Omental fat pad (tissue), 4 donors: ENCODE measurements around the gene SPECC1. TPM values are rescaled to one million over a fixed set of nuclear protein-coding genes. Genes with fewer than 3 reads are reported as not detected.
"Not testable (repeated sequence)": the region's sequence is repeated elsewhere in the genome, so short reads cannot be mapped to it uniquely, and the experiment has no call there.

ENCODE experiments used
- ATAC-seq: fragments of 150-250 bp; one replicate; pipeline ENCODE4 v1.9.1; 2016; ENCODE audit warnings: mild to moderate bottlenecking, moderate library complexity; ENCODE audit not compliant: low FRiP score
- DNase-seq: peaks from one replicate; pipeline ENCODE4 v3.0.0-alpha.2; 2019; ENCODE audit warnings: low spot score
- CTCF ChIP-seq, 3 donors: fragments of 450-650 bp; IDR thresholded peaks; one replicate each; pipeline ENCODE4 v1.5.1; 2016 to 2017; ENCODE audit warnings: antibody characterized with exemption in 3 of 3, mild to moderate bottlenecking in 3 of 3, moderate library complexity in 2 of 3
- total RNA-seq, 4 donors: library from RNA; depleted of rRNA; stranded (reverse); fragments of >200 nt; gene quantifications; one replicate each; pipeline ENCODE4 v1.1.0, GENCODE V29; 2016

The SPECC1 gene
- total RNA-seq, 4 donors from 2014 or later, result 34.2 to 114 (median 53.1) TPM

GRCh38 chr17:20256144-20256543, 247.0 kb downstream of the SPECC1 start:
- no peak for ATAC-seq
- no peak for TF ChIP-seq CTCF (IDR thresholded peaks at IDR 0.05)
- DNase-seq, result no peak

- no peak for DNase-seq
- no peak for TF ChIP-seq CTCF (IDR thresholded peaks at IDR 0.05)
- ATAC-seq, result no peak
These were observed 247.8 kb downstream of the SPECC1 start for GRCh38 chr17:20257008-20257407.

DNA sequence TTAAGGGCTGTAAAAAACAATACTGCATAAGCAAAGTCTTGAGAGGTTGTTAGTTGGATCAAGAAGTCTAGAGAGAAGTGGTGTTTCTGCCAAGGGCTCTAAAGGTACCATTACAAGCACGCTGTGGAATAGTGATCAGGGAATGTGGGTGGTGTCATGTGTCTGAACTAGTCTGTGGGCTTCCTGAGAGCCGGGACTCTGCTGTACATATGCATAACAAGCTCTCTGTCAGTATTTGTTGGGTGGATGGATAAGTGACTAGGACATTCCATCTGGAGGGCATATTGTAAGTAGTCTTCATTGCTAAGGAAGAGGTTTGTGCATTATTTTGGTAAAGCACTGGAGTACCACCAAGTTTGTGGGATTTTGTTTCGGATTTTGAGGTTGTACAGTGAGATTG, 248.6 kb downstream of the SPECC1 start:
- DNase-seq, result no peak
- TF ChIP-seq CTCF (IDR thresholded peaks at IDR 0.05), result no peak
- ATAC-seq, result no peak

GRCh38 chr17:20259668-20260067, 250.5 kb downstream of the SPECC1 start:
- no peak for TF ChIP-seq CTCF (IDR thresholded peaks at IDR 0.05)
- no peak for ATAC-seq
- DNase-seq, result no peak

DNA sequence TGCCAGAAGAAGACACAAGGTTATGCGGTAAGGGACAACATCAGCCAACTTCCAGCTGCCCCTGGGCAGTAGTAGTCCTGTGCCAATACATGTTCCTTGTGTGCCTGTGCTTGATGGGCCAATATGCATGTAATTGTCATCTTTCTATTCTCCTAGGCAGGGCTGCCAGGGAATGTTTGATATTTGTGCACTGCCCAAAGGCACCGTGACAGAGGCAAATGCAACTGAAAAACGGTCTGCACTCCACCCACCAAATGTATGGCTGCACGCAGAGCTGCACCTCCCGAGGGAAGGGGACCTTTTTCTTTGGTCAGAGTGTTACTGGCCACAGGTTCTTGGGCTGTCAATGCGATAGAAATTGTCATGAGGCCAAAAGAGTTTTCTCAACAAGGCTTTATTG, 251.1 kb downstream of the SPECC1 start:
- TF ChIP-seq CTCF (IDR thresholded peaks at IDR 0.05), result no peak
- DNase-seq, result no peak
- ATAC-seq, result no peak

DNA sequence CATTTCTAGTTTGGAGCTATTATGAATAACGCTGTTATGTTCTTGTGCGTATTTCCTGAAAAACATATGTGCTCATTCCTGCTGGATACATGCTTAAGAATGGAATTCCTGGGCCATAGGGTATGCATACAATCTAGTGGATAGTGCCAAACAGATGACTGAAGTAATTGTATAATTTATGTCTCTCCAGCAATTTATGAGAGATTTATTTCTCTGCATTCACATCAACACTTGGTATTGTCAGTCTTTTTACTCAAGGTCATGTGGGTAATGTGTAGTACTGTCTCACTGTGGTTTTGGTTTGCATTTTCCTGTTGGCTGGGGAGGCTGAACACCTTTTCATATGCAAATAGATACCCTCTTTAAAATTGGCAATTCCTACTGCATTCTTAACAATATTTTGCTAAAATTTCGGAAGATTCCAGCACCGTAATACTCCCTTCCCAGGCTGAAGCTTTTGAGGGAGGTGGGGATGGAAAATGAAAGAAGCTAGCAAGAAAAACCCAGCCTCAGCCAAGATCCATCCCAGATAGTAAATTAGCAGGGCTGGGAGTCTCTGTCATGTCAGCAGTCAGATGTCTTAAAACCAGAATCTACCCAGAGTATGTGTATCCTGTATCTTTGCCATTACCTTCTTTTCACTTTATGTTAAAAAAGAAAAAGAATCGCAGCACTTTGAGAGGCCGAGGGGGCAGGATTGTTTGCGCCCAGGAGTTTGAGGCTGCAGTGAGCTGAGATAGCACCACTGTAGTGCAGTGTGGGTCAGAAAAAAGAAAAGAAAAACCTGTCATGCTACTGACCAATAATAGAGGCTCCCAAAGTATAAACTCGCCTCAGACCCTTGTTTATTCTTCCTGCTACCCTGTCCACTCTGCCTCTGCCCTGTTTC, 253.3 kb downstream of the SPECC1 start:
- no peak for DNase-seq
- no peak for ATAC-seq
- no peak for TF ChIP-seq CTCF (IDR thresholded peaks at IDR 0.05)

DNA sequence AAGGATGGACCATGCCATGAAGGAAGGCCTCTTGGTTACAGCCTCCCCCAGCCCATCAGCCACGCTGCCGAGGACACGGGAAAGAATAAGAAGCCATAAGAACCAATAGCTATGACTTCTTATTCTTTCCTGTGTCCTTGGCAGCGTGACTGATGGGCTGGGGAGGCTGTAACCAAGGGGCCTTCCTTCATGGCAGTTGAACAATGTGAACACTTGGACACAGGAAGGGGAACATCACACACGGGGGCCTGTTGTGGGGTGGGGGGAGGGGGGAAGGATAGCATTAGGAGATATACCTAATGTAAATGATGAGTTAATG, 253.9 kb downstream of the SPECC1 start:
- ATAC-seq, DNase-seq: not testable (repeated sequence)
